ENCODE results near the gene BNC2.

The BNC2 gene

GRCh38 chr9:16396389-16396788 is 474.1 kb downstream of the BNC2 start:
- no peak for DNase-seq

GRCh38 chr9:16391369-16391768 is 479.1 kb downstream of the BNC2 start:
- no peak for DNase-seq

- DNase-seq: no peak
These were observed 483.1 kb downstream of the BNC2 start for GRCh38 chr9:16387382-16387781.

GRCh38 chr9:16386827-16387077 is 483.7 kb downstream of the BNC2 start:
- no peak for DNase-seq

GRCh38 chr9:16386007-16386826 is 484.3 kb downstream of the BNC2 start:
- DNase-seq: peak; percentile 55

GRCh38 chr9:16385590-16385989 is 484.9 kb downstream of the BNC2 start:
- no peak for DNase-seq

GRCh38 chr9:16384993-16385392 is 485.5 kb downstream of the BNC2 start:
- DNase-seq: no peak

GRCh38 chr9:16377311-16377710 is 493.2 kb downstream of the BNC2 start:
- DNase-seq: no peak

GRCh38 chr9:16371306-16371705 is 499.2 kb downstream of the BNC2 start:
- no peak for DNase-seq

- DNase-seq: no peak
These were observed 499.8 kb downstream of the BNC2 start for GRCh38 chr9:16370647-16371046.

- DNase-seq: no peak
These were observed 501.0 kb downstream of the BNC2 start for GRCh38 chr9:16369427-16369826.

- DNase-seq: no peak
These were observed 502.0 kb downstream of the BNC2 start for GRCh38 chr9:16368237-16369087.

GRCh38 chr9:16367605-16368231 is 502.8 kb downstream of the BNC2 start:
- DNase-seq: no peak

GRCh38 chr9:16364347-16364746 is 506.1 kb downstream of the BNC2 start:
- no peak for DNase-seq

- no peak for DNase-seq
These were observed 506.6 kb downstream of the BNC2 start for GRCh38 chr9:16363916-16364315.

GRCh38 chr9:16363073-16363781 is 507.2 kb downstream of the BNC2 start:
- DNase-seq: no peak

GRCh38 chr9:16361939-16362338 is 508.5 kb downstream of the BNC2 start:
- DNase-seq: no peak

GRCh38 chr9:16361118-16361517 is 509.4 kb downstream of the BNC2 start:
- DNase-seq: no peak

GRCh38 chr9:16360247-16360646 is 510.2 kb downstream of the BNC2 start:
- DNase-seq: no peak

Data from inflammatory macrophage treated with lipopolysaccharide for 4 hours (primary cell).